DMS 273 (cell line): ENCODE measurements around the gene MYT1.

Source experiments
- DNase-seq: peaks from one replicate; lab custom pipeline; 2025; ENCODE audit not compliant: unreplicated experiment; lab: John Stamatoyannopoulos, UW

The MYT1 gene

GRCh38 chr20:64242797-64243475 lies 78.7 kb downstream of the MYT1 start:
- DNase-seq: no peak

GRCh38 chr20:64244281-64244805 lies 80.1 kb downstream of the MYT1 start:
- no peak for DNase-seq

- no peak for DNase-seq
These were observed 80.8 kb downstream of the MYT1 start for GRCh38 chr20:64244870-64245603.

- no peak for DNase-seq
These were observed 81.7 kb downstream of the MYT1 start for GRCh38 chr20:64245746-64246595.

GRCh38 chr20:64246616-64247306 lies 82.5 kb downstream of the MYT1 start:
- DNase-seq: no peak

- DNase-seq: no peak
These were observed 83.0 kb downstream of the MYT1 start for GRCh38 chr20:64247307-64247618.

GRCh38 chr20:64247970-64248841 lies 84.0 kb downstream of the MYT1 start:
- no peak for DNase-seq

- DNase-seq: no peak
These were observed 85.8 kb downstream of the MYT1 start for GRCh38 chr20:64250027-64250426.

- DNase-seq: no peak
These were observed 88.7 kb downstream of the MYT1 start for GRCh38 chr20:64253000-64253383.

GRCh38 chr20:64253443-64253842 lies 89.2 kb downstream of the MYT1 start:
- no peak for DNase-seq

- no peak for DNase-seq
These were observed 89.9 kb downstream of the MYT1 start for GRCh38 chr20:64254156-64254555.

- DNase-seq: no peak
These were observed 90.5 kb downstream of the MYT1 start for GRCh38 chr20:64254571-64255360.

GRCh38 chr20:64255361-64256281 lies 91.4 kb downstream of the MYT1 start, which contains the start of gene PCMTD2:
Gene PCMTD2, plus strand, starts transcription at chr20:64255748. Its CDS starts 4,218 bp downstream, at chr20:64259966.
- DNase-seq: peak; percentile 95

- no peak for DNase-seq
These were observed 92.2 kb downstream of the MYT1 start for GRCh38 chr20:64256282-64256935.

GRCh38 chr20:64257107-64257757 lies 93.0 kb downstream of the MYT1 start:
- no peak for DNase-seq

GRCh38 chr20:64258071-64258823 lies 94.0 kb downstream of the MYT1 start:
- no peak for DNase-seq
